GM18520 (cell line): Measurements from ENCODE around the gene COG6.

ENCODE experiments used
- ATAC-seq: cut with Tn5 transposase; IDR thresholded peaks from one replicate; pipeline ENCODE4 v1.9.1; 2021; ENCODE audit not compliant: unreplicated experiment

Gene COG6

DNA sequence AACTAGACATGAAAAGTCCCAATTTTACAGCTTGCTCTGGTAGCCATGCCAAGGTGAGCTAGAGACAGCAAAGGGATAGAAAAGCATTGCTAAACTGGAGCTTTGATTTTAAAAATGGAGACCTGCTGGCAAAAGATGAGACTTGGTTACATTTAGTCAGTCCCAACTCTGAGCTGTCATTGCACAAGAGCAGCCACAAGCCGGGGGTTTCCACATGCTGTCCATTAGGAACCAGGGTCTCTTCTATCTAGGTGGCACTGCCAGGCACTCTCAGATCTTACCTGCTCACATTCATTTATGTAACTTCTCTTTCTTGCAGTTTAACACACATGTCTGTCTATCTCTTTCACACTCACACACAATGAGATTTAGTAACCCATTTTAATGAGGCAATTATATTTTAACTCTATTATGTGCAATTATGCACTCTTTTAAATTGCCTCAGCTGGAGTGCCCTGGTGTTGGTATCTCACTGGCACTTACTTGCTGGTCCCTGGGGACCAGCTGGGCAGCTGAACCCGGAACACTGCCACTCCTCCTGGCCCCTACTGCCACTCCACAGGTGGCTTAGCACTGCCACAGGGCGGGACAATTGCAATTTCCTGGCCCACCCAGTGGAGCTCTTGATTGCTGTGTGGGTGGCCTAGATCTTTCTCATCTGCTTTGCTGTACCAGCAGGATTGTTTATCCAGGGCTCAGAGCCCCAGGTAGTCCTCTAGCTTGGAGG, 112.5 kb downstream of the COG6 start:
- ATAC-seq, result no peak

DNA sequence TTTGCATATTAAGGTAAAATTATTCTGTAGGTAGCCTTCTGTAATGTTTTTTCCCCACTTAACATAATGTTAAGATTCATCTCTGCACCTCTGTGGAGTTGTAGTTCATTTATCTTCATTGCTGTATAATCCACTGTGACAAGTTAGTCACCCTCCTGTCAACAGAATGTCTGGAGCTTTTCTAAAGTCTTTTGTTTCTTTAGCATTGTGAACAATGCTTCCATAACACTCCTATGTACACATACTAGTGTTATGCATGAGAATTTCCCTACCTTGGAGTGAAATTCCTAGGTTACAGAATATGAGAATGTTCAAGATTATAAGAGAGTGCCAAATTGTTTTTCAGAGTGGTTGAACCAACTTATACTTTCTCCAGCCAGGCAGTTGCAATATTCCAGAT, 113.5 kb downstream of the COG6 start:
- ATAC-seq, result no peak

DNA sequence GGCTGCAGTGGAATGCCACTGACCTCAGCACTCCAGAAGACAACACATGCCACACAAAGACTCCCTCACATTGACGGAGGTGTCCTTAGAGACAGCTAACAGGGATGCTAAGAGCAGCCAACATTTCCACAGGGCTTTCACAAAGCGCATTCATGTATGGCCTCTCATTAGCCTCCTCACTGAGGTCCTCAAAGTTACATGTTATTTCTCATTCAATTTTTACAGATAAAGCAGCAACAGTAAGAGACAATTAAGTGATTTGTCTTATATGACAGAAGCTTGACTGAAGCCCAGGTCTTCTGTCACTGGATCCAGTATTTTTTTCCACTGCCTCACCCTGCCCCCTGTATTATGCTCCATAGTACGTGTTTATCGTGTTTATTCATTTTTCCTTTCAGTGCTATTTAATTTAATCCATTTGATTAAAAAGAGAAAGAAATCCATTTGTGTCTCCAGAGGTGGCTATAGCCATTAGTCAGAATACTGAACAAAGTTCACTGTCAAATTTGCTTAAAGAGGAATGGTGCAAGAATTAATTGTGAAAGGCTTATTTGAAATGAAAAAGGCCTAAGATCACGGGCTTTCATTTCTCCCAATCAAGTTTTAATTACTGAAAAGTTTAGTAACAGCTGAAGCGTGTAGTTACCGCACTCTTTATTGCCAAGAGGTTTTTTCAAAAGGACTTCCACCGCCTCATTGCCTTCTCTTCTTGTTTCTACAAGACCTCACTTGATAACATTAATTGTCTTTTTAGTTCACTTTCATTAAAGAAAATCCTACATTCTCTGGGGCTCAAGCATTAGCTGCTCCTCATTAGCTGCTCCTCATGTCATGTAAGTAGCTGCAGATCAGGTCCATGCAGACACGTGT, 115.0 kb downstream of the COG6 start:
- no peak for ATAC-seq

DNA sequence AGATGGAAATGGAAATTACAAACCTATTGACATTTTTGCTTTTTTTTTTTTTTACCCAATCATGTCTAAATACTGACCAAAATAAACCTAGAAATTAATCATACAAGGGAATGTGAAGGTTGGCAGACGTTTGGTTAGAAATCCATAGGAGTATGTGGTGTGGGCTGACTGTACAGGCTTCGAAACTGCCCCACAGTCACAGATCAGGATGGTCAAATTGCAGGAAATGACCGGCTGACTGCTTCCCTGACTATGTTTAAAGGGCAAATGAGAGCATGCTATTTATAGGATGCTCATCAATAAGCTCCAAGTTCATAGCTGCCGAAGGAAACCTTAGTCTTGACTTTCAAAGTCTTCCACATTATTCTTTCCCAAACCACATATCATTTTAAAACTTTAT, 118.4 kb downstream of the COG6 start:
- no peak for ATAC-seq

DNA sequence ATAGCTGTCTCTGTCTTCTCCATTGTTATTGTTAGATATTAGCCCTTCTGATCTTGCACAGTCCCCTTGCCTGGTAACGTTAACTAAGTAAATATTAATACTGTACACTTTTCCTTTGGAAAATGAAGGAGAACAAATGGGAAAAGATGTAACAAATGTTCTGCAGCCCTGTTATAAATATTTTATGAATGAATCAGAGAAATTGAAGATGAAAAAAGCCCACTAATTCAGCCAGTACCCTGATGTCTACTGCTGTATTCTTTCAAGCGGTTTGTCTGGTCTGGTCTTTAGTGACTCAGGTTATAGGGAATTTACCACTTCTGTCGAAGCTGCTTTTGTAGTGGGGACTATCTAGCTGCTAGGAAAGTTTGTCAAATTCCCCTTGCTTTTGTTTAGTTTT, 121.0 kb downstream of the COG6 start:
- ATAC-seq, result peak; percentile 48

DNA sequence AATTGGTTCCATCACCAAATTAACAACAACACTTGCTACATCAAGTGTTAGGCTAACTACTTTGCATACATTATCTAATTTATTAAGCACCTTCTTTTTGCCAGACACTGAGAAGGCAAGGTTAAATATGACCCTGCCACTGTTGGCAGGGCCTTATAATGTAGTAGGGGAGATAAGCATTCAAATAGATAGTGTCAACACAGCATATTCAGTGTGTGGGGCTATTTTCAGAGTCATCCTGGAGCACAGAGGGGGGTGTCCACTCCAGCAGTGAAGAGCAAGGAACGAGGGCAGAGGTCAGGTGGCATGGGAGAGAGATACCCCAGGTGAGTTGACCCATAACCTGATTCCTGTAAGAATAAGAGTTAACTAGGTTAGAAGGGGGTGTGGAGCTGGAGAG, 121.6 kb downstream of the COG6 start:
- ATAC-seq, result peak; percentile 35

DNA sequence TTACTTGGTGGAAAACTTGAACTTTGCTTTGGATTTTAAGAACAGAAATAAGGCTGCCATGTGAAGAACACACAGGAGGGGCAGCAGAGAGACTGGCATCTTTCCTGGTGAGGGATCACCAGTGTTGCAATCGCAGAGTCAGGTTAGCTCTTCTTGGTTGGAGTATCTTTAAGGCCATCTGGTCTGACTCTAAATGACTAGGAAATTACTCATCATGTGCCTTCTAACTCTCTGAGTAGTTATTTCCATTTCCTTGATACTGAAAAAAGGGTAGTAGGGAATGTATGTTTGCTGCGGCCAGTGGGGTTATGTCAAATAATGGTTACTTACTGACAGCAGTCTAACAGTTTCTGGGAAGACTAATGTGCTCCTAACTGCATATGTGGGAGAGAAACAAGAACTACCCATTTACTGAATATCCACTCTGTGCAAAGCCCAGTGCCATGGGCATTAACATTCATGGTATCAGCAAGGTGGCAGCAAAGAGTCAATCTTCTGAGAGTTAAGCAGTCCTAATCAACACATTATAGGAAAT, 122.1 kb downstream of the COG6 start:
- ATAC-seq, result no peak

DNA sequence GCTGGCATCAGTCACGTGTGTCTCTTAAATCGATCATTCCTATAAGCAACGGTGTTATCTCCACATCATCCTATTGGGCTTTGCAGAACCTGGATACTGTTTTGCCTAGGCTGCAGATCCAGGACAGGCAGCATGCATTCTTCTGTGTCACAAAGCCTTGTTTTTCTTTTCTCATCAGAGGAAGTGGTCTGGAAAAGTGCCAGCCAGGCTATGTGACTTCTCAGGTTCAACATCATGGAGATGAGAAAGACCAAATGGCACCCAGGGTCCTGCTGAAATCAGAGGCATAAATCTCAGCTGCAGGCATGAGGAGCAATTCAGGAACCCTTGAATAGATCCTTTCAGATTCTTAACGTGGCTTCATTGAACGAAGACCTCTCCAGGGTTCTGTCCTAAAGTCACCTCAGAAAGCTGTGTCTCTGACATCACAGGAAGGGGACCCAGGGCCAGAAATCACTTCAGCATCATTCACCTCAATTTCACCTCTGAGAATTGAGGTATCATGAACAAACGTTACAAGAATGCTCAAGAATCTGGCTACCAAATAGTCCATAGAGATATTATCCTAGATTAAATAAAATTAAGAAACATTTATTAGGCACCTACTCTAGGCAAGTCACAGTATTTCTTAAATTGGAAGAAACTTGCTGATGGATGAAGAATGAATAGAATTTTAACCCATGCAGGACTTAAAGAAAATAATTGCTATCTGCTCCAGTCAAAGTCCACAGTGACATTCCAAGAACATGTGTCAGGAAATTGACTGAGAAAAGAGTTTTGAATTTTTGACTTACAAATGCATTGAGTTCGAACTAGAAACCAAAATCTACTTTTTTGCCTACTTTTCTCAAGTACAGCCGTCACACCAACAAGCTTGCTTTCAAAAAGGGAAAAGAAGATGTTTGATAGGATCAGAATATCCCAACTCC, 124.1 kb downstream of the COG6 start:
- ATAC-seq, result no peak

DNA sequence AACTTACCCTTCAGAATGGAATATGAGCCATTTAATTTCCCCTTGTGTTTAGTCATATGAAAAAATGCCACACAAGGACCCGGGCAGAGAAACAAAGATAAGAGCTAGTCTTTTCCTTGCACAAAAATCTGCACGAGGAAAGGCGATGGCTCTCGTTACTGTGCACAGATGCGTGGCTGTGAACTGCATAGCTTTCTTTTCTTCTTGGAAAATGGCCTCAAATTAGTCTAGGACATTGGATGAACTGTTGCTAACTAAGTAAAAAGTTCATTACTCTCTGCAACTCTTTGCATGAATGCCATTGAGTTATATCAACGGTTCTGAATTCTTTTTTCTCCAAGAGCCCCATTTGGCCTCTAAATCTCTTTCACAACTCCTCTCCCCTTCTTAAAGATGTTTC, 125.2 kb downstream of the COG6 start:
- no peak for ATAC-seq

DNA sequence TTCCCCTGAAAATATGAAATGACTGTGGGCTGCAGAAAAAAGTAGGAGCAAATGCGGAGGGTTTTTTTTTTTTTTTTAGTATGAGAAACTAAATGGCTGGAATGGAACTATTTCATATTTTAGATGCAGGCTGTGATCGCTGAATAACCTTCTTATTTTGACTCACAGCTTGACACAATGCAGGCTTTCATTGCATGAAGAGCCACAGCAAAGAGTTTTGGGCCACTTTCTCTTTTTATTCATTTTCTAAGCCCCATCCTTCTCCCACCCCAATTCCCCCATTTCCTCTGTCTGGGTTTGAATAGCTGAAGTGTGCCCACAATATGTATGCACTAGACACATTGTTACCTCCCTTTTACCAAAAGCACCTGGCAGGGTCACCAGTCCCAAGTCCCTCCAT, 125.9 kb downstream of the COG6 start:
- ATAC-seq, result no peak

DNA sequence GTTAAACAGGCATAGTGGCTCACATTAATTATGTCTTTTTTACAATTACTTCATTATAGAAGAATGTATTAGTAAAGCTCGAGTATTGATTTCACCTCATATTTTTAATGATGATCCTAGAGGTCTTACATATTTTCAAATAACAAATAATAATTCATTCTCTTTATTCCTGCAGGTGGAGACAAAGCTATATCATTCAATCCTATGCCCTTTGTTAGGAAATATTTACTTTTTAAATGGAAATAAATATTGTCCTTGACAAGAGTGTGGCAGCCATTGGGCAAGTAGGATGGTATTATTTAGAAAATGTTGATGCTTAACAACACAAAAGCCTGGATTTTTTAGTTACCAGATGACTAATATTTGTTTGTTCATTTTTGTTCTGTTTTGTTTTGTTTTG, 127.6 kb downstream of the COG6 start:
- no peak for ATAC-seq

DNA sequence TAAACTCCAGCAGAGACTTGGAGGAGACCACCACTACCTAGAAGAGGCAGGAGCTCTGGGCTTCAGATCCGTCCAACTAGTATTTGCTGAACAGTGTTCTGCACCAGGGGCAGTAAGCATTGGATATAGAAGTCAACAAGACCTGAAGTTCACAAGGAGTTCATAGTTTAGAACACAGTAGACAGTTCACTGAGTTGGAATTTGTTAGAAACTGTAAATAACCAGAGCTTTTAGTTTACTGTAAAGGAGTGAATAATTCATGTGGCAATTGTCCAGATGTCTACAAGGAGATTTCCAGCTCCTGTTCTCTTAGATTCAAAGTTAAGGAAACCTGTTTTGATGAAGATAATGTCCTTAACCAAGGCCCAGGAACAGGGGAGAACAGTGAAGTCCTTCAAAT, 128.9 kb downstream of the COG6 start:
- ATAC-seq, result no peak

DNA sequence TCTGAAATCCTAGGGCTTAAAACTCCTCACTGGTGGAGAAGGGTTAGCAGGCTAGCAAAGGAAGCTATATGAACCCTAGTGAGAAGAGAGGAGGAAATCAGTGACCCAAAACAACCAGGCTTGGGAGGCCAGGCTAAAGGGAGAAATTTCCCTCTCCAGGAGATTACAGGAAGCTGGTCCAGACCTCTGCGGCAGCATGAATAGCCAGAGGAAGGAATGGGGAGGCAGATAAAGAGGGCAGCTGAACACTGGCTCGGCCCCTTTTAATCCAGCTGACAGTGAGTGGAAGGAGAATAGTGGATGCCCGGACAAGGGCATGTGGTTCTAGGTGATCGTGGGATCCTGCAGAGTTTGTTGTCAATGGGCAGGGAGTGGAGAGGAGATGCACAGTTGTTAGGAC, 130.6 kb downstream of the COG6 start:
- ATAC-seq, result no peak

DNA sequence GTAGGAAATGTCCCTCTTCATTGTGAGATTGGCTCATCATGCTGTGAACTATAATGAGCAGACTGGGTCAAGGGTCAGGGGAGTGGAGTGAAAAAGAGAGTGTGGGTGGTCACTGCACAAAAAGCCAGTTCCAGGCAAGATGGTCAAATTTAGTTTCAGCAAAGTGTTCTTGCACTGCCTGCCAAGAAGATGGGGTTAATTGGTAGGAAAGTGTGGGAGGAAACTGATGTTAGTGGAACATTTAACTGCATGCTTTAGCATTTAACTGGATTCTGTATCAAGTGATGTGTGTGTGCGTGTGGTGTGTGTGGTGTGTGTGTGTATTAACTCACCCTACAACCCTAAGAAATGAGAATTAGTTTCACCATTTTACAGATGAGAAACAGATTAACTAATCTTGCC, 131.6 kb downstream of the COG6 start:
- ATAC-seq, result no peak

DNA sequence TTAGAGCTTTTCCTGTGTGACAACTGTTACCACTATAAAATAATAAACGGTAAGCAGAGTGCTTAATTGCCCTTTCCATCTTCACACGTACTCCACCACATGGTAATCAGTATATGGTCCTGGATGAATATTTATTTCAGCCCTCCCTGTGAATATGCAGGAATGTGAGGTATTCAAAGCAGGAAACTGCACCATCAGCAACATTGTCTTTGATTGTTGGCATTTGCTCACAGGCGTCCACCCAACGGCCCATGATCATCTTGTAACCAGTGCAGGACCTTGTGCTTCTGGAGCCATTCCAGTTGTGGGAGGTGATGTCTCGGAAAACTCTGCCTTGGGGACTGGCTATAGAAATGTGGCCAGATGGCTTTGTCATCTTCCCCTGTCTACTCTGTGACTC, 132.6 kb downstream of the COG6 start:
- ATAC-seq, result no peak

DNA sequence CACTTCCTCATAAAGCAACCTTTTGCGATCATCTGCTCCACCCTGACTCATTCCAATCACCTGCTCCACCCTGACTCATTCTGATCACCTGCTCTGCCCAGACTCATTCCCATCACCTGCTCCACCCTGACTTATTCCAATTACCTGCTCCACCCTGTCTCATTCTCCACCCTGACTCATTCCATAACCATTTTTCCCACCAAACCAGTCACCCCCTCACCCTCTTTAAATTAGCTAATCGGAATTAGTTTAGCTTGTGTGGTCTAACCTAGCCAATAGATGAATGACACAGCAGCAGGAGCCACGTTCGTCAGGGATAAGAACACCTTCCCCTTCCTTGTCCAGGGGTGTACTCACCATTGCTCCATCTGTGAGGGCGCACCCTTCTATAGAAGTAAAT, 134.0 kb downstream of the COG6 start:
- ATAC-seq, result no peak
